Measurements from ENCODE around the gene ATP9B.

DNA sequence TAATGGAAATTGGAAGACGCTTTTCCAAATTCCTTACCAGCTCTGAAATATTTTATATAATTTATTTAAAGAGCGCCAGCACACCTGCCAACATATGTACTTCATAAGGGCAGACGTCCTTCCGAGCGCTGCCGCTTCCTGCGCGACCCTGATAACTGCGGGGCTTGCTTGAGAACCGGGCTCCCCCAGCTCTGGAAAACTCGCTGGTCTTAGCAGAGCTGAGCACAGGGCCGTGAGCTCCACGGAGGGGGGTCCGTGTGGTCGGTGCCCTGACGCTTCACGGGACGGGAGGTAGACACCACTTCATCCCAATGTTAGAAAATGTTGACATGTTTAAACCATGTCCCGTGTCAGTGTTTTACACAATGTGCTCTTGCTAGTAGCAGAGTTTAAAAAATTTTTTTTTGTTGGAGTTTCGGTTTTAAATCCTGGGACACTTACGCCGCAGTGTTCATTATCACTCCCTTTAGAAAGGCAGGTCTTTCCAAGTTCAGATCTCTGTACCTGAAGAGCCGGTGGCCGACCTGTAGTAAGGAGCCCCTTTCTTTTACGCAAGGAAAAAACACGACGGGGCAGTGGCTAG lies 328.1 kb downstream of the ATP9B start:
- TF ChIP-seq, protein P1, sequence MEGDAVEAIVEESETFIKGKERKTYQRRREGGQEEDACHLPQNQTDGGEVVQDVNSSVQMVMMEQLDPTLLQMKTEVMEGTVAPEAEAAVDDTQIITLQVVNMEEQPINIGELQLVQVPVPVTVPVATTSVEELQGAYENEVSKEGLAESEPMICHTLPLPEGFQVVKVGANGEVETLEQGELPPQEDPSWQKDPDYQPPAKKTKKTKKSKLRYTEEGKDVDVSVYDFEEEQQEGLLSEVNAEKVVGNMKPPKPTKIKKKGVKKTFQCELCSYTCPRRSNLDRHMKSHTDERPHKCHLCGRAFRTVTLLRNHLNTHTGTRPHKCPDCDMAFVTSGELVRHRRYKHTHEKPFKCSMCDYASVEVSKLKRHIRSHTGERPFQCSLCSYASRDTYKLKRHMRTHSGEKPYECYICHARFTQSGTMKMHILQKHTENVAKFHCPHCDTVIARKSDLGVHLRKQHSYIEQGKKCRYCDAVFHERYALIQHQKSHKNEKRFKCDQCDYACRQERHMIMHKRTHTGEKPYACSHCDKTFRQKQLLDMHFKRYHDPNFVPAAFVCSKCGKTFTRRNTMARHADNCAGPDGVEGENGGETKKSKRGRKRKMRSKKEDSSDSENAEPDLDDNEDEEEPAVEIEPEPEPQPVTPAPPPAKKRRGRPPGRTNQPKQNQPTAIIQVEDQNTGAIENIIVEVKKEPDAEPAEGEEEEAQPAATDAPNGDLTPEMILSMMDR (IDR thresholded peaks at IDR 0.05), result no peak
- TF ChIP-seq ZFX (IDR thresholded peaks at IDR 0.05; ENCODE audit: borderline replicate concordance), result no peak
